ENCODE data around the gene FREY1. TPM values are rescaled to one million over a fixed set of nuclear protein-coding genes. Genes with fewer than 3 reads are reported as not detected.

Gene FREY1
- total and polyA plus RNA-seq, 2 donors (not counting 1 experiment from before 2014, with no cell fraction given) = 0.82 to 6.6 TPM

- Histone ChIP-seq H3K4me1 (ENCODE audit: control insufficient read depth in 2 of 2, insufficient read depth in 2 of 2, low read length in 2 of 2) (no peaks in the 10 kb centered on the region), H2AFZ (ENCODE audit: insufficient read depth, low read depth, low read length, poor library complexity, severe bottlenecking) (no peak overlapping the region), H3K79me2 (ENCODE audit: control insufficient read depth, insufficient read depth, low read length) (no peaks in the 10 kb centered on the region), H3K27ac (ENCODE audit: low read length in 2 of 2) (no peak overlapping the region), H3K4me3 (ENCODE audit: control extremely low read depth in 1 of 5, extremely low read depth in 1 of 5, insufficient read depth in 1 of 5, low read depth in 2 of 5, low read length in 4 of 5) (no peak overlapping the region), H3K9me3 (ENCODE audit: control extremely low read depth in 1 of 3, control insufficient read depth in 2 of 3, insufficient read depth in 1 of 3, low read length in 2 of 3) (no peaks in the 10 kb centered on the region), H4K20me1 (ENCODE audit: control insufficient read depth, insufficient read depth, low read length, poor library complexity, severe bottlenecking) (no peaks in the 10 kb centered on the region), H3K36me3 (replicated peaks in 1 of 2; ENCODE audit: control extremely low read depth in 1 of 2, control insufficient read depth in 1 of 2, extremely low read depth in 1 of 2, insufficient read depth in 2 of 2, low read length in 1 of 2) (peaks cover 21 to 48% of the 10 kb centered on the region in 2 experiments), H3K27me3 (replicated peaks in 1 of 4; ENCODE audit: control extremely low read depth in 1 of 4, control insufficient read depth in 3 of 4, insufficient read depth in 4 of 4, low read length in 3 of 4) (no peaks in the 10 kb centered on the region), H3K9ac (ENCODE audit: low read length) (no peak overlapping the region), H3K4me2 (replicated peaks; ENCODE audit: low read depth, low read length, poor library complexity, severe bottlenecking) (no peak overlapping the region)
- 100% methylated on average over 3 of the region's 3 CpGs for WGBS (ENCODE audit: insufficient coverage)
- TF ChIP-seq CTCF (IDR thresholded peaks at IDR 0.05) (no peak), EZH2 (IDR thresholded peaks at IDR 0.05; ENCODE audit: borderline replicate concordance, insufficient read depth, low read depth, low read length, poor library complexity, severe bottlenecking) (no peak)
- ATAC-seq (ENCODE audit: low read depth) = no peak
- intact Hi-C loops (cut with micrococcal nuclease) = no loop called here
- Mint-ChIP-seq H3K9me3 (ENCODE audit: insufficient read depth) (no peaks in the 10 kb centered on the region), H3K27me3 (no peaks in the 10 kb centered on the region), H3K27ac (no peak overlapping the region), H3K4me3 (no peak overlapping the region), H3K4me1 (peaks cover 6% of the 10 kb centered on the region)
- no peak for DNase-seq
- ChIA-PET CTCF (interaction anchor here (5.9 kb wide), 1 partner anchor 19 kb away, joined by 43 read pairs; no protein-coding TSS in a partner anchor), POLR2A (no interaction called here)
Observed at GRCh38 chr11:45945397-45945999, 38.4 kb upstream of the FREY1 start.

- H3K36me3 ChIP-seq (replicated peaks in 1 of 2; ENCODE audit: control extremely low read depth in 1 of 2, control insufficient read depth in 1 of 2, extremely low read depth in 1 of 2, insufficient read depth in 2 of 2, low read length in 1 of 2) = peaks cover 2 to 25% of the 10 kb centered on the region in 2 experiments
- H3K27ac Mint-ChIP-seq = no peak overlapping the region
- H4K20me1 ChIP-seq (ENCODE audit: control insufficient read depth, insufficient read depth, low read length, poor library complexity, severe bottlenecking) = no peaks in the 10 kb centered on the region
- H3K9me3 Mint-ChIP-seq (ENCODE audit: insufficient read depth) = no peaks in the 10 kb centered on the region
- TF ChIP-seq CTCF (IDR thresholded peaks at IDR 0.05) = no peak
- TF ChIP-seq EZH2 (IDR thresholded peaks at IDR 0.05; ENCODE audit: borderline replicate concordance, insufficient read depth, low read depth, low read length, poor library complexity, severe bottlenecking) = no peak
- H3K79me2 ChIP-seq (ENCODE audit: control insufficient read depth, insufficient read depth, low read length) = peaks cover 8% of the 10 kb centered on the region
- no peak overlapping the region for H3K4me3 Mint-ChIP-seq
- no peak overlapping the region for H2AFZ ChIP-seq (ENCODE audit: insufficient read depth, low read depth, low read length, poor library complexity, severe bottlenecking)
- CTCF ChIA-PET = interaction anchor here (1.4 to 5.8 kb wide), 5 partner anchors 10 to 70 kb away, joined by 3 to 36 read pairs (median 8); no protein-coding TSS in a partner anchor
- no peak overlapping the region for H3K4me2 ChIP-seq (replicated peaks; ENCODE audit: low read depth, low read length, poor library complexity, severe bottlenecking)
- H3K27me3 ChIP-seq (replicated peaks in 1 of 4; ENCODE audit: control extremely low read depth in 1 of 4, control insufficient read depth in 3 of 4, insufficient read depth in 4 of 4, low read length in 3 of 4) = no peaks in the 10 kb centered on the region
- intact Hi-C loops (cut with micrococcal nuclease) = no loop called here
- ATAC-seq (ENCODE audit: low read depth) (no peak), DNase-seq (no peak)
- H3K9ac ChIP-seq (ENCODE audit: low read length) = no peak overlapping the region
- POLR2A ChIA-PET = no interaction called here
- peaks cover 30% of the 10 kb centered on the region for H3K4me1 Mint-ChIP-seq
- H3K4me1 ChIP-seq (ENCODE audit: control insufficient read depth in 2 of 2, insufficient read depth in 2 of 2, low read length in 2 of 2) = peaks cover 19 to 22% of the 10 kb centered on the region in 2 donors
- no peaks in the 10 kb centered on the region for H3K27me3 Mint-ChIP-seq
- no peak overlapping the region for H3K4me3 ChIP-seq (ENCODE audit: control extremely low read depth in 1 of 5, extremely low read depth in 1 of 5, insufficient read depth in 1 of 5, low read depth in 2 of 5, low read length in 4 of 5)
- no peaks in the 10 kb centered on the region for H3K9me3 ChIP-seq (ENCODE audit: control extremely low read depth in 1 of 3, control insufficient read depth in 2 of 3, insufficient read depth in 1 of 3, low read length in 2 of 3)
- 100% methylated on average over 1 of the region's 4 CpGs for WGBS (ENCODE audit: insufficient coverage)
- peak overlapping the region in 1 of 2 donors; percentile 12 for H3K27ac ChIP-seq (ENCODE audit: low read length in 2 of 2)
Observed at GRCh38 chr11:45942381-45942780, 35.3 kb upstream of the FREY1 start.

Data from B cell (primary cell).